Left lung (tissue), 10 donors: Measurements from ENCODE around the gene GNLY. TPM values are rescaled to one million over a fixed set of nuclear protein-coding genes. Genes with fewer than 3 reads are reported as not detected.

Experiments
- ATAC-seq: fragments of 200-7000 bp; cut with Tn5 transposase; one replicate; pipeline ENCODE4 v1.9.1; 2020; ENCODE audit warnings: moderate library complexity
- DNase-seq, 4 donors: peaks; one replicate each; pipeline ENCODE4 v3.0.0-alpha.2; 2013 to 2020
- H3K27ac ChIP-seq, 2 donors: fragments of 200-600 bp; sonication (generic) in 1 of 2; one replicate each; pipeline versions ENCODE4 v1.5.0 to v1.8.0; 2020 to 2021
- H3K27me3 ChIP-seq, 2 donors: fragments of 200-600 bp; sonication (generic) in 1 of 2; one replicate each; pipeline versions ENCODE4 v1.5.0 to v1.8.0; 2020 to 2021
- H3K36me3 ChIP-seq, 2 donors: fragments of 200-600 bp; sonication (generic) in 1 of 2; one replicate each; pipeline versions ENCODE4 v1.5.0 to v1.8.0; 2020 to 2021
- H3K4me1 ChIP-seq, 2 donors: fragments of 200-600 bp; one replicate each; pipeline ENCODE4 v1.8.0; 2021
- H3K4me3 ChIP-seq, 2 donors: fragments of 200-600 bp; sonication (generic) in 1 of 2; one replicate each; pipeline versions ENCODE4 v1.5.0 to v1.8.0; 2020 to 2021; ENCODE audit warnings: mild to moderate bottlenecking in 1 of 2
- H3K9me3 ChIP-seq, 2 donors: fragments of 200-600 bp; sonication (generic) in 1 of 2; one replicate each; pipeline versions ENCODE4 v1.5.0 to v1.8.0; 2020 to 2021
- intact Hi-C, 2 donors: fragments of 100-400 bp; cut with DNase I; formaldehyde crosslinking; loops; one replicate each; pipeline versions ENCODE4 v1.11.2 to v1.14.2; 2022
- polyA plus RNA-seq, 6 donors: library from polyadenylated mRNA; unstranded; fragments of 120-200 nt; gene quantifications; one replicate each; pipeline ENCODE4 v1.2.1, GENCODE V29; 2013; ENCODE audit not compliant: insufficient read length in 6 of 6
- total RNA-seq, 2 donors: library from RNA; stranded (reverse); fragmentation: NEBNext Ultra II Directional; extraction: Animal tissue kit (Norgen Biotek cat#: 25700); gene quantifications; one replicate each; pipeline ENCODE4 v1.2.1, GENCODE V29; 2021
- TF ChIP-seq, protein P1 (sequence below), 2 donors: fragments of 200-600 bp; sonication (generic) in 1 of 2; IDR thresholded peaks; one replicate each; pipeline versions ENCODE4 v1.5.0 to v1.8.0; 2021; ENCODE audit warnings: antibody characterized with exemption in 2 of 2
- donor health status: DM: no; HTN: yes; CAD: no.
- donor health status: DM: no; HTN: no; CAD: no.

The GNLY gene
- total and polyA plus RNA-seq, 8 donors, result 0.90 to 10.5 (median 2.2) TPM

DNA sequence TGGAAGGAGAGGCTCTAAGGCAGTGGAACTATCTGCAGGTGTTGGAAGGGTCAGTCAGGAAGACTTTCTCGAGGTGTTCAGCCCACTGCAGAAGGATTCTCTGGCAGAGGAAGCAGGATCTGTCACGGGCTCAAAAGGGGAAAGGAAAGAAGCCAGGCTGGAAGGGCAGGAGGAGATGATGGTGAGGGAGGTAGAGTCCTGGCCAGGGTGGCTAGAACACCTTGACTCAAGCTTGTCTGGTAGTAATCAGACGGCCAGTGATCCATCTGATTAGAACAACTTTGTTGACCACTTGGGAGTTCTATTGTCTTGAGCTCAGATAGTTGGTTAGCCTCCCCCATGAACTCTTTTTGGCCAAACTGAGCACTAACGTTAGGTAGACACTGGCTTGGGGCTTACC lies 49.9 kb downstream of the GNLY start:
- no peak overlapping the region for H3K4me3 ChIP-seq
- no peak overlapping the region for H3K27ac ChIP-seq
- H3K27me3 ChIP-seq, result no peaks in the 10 kb centered on the region
- no peaks in the 10 kb centered on the region for H3K9me3 ChIP-seq
- intact Hi-C loops, result no loop called here
- DNase-seq, result no peak
- TF ChIP-seq, protein P1, sequence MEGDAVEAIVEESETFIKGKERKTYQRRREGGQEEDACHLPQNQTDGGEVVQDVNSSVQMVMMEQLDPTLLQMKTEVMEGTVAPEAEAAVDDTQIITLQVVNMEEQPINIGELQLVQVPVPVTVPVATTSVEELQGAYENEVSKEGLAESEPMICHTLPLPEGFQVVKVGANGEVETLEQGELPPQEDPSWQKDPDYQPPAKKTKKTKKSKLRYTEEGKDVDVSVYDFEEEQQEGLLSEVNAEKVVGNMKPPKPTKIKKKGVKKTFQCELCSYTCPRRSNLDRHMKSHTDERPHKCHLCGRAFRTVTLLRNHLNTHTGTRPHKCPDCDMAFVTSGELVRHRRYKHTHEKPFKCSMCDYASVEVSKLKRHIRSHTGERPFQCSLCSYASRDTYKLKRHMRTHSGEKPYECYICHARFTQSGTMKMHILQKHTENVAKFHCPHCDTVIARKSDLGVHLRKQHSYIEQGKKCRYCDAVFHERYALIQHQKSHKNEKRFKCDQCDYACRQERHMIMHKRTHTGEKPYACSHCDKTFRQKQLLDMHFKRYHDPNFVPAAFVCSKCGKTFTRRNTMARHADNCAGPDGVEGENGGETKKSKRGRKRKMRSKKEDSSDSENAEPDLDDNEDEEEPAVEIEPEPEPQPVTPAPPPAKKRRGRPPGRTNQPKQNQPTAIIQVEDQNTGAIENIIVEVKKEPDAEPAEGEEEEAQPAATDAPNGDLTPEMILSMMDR (IDR thresholded peaks at IDR 0.05), result no peak
- no peaks in the 10 kb centered on the region for H3K36me3 ChIP-seq
- no peak for ATAC-seq
- H3K4me1 ChIP-seq, result peaks cover 37 to 61% of the 10 kb centered on the region in 2 donors

DNA sequence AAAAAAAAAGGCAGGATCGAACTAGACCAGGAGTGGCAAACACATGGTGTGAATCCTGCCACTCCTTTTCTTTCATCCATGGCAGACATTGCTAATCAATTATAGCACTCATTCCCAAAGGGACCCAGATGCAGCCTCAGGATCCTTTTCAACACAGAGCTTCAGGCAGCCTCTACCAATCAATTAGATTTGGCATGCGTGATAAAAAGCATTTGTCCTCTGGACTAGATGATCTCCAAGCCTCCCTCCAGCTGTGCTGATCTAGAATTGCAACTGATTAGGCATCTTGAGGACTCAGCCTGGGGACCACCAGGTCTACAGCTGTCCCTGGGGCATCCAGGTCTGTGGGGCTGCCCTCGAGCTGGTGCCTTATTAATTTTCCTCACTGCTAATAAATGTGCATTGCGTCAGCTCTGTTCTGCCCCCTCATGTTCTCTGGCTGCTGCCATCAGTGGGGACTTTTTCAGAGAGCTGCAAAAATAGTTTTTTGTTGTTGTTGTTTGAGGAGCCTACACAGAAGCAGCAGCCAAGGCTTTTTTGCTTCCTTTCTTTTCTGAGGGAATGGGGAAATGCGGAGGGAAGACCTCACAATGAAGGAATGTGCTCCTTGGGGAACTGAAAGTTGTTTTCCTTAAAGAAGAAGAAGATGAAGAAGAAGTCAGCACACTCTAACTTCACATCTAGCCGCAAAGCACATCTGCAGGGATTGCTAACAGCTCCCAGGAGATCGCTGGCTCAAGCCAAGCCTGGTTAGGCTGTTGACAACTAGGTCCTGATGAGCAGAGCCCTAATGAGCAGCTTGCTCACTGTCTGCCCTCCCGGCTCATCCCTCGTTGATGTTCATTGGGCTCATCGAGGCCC lies 50.8 kb downstream of the GNLY start:
- no peaks in the 10 kb centered on the region for H3K36me3 ChIP-seq
- DNase-seq (peak in 1 of 4 donors; percentile 52), ATAC-seq (no peak)
- no peaks in the 10 kb centered on the region for H3K9me3 ChIP-seq
- H3K4me1 ChIP-seq, result peaks cover 37 to 67% of the 10 kb centered on the region in 2 donors
- TF ChIP-seq, protein P1 (IDR thresholded peaks at IDR 0.05), result no peak
- H3K27me3 ChIP-seq, result no peaks in the 10 kb centered on the region
- no peak overlapping the region for H3K4me3 ChIP-seq
- intact Hi-C loops, result no loop called here
- peak overlapping the region; percentile 5 to 48 for H3K27ac ChIP-seq

DNA sequence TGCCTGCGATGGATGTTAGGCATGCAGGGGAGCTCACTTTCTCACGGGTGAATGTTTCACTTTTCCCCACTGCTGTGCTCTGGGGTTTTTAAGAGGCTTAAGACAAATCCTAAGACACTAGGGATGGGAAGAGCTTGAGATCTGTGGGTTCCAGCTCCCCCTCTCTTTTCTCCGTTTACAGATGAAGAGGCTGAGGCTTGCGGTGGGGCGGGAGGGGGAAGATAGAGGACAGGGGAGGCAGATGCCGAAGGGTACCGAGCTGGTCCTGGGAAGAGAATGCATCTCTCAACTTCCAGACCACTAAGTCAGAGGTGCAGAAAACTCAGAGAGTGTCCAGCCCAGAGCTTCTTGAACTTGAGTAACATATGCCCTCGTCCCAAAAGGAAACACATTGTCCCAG lies 51.5 kb downstream of the GNLY start:
- Histone ChIP-seq H3K4me1 (peaks cover 38 to 71% of the 10 kb centered on the region in 2 donors), H3K27me3 (peaks cover 0 to 1% of the 10 kb centered on the region in 2 donors), H3K27ac (peak overlapping the region in 1 of 2 donors; percentile 48), H3K9me3 (no peaks in the 10 kb centered on the region), H3K4me3 (no peak overlapping the region), H3K36me3 (no peaks in the 10 kb centered on the region)
- TF ChIP-seq, protein P1 (IDR thresholded peaks at IDR 0.05), result no peak
- intact Hi-C loops, result no loop called here
- no peak for ATAC-seq
- DNase-seq, result no peak

DNA sequence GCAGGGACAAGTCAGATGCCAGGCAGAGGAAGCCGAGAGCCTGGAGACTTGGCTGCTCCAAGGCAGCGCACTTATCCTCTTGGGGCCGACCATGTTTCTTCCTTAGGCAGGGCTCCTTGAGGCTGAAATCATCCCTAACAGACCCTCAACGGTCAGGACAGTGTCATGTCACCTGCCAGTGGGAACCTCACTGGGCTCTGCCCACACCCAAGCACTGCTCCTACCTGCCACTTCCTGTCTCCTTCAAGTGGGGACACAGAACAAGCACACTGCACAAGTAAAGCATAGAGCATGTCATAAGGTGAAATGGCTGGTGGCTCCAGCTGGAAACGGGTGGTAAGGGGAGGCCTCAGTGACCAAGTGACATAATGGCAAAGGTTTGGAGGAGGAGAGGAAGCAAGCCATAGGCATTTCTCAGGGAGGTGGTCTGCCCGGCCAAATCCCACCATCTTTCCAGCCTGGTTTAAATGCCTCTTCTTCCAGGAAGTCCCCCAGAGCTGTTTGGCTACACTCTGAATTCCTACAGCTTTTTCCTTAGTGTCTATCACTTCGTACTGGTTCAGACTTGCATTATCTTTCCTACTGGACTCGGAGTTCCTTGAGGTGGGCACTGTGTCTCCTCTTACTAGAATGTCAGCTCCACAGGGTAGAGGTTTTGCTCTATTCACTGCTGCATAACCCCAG lies 52.3 kb downstream of the GNLY start:
- H3K27ac ChIP-seq, result no peak overlapping the region
- ATAC-seq (no peak), DNase-seq (no peak)
- H3K4me3 ChIP-seq, result no peak overlapping the region
- H3K27me3 ChIP-seq, result peaks cover 0 to 10% of the 10 kb centered on the region in 2 donors
- no peaks in the 10 kb centered on the region for H3K36me3 ChIP-seq
- TF ChIP-seq, protein P1 (IDR thresholded peaks at IDR 0.05), result no peak
- H3K4me1 ChIP-seq, result peaks cover 36 to 73% of the 10 kb centered on the region in 2 donors
- intact Hi-C loops, result no loop called here
- no peaks in the 10 kb centered on the region for H3K9me3 ChIP-seq

DNA sequence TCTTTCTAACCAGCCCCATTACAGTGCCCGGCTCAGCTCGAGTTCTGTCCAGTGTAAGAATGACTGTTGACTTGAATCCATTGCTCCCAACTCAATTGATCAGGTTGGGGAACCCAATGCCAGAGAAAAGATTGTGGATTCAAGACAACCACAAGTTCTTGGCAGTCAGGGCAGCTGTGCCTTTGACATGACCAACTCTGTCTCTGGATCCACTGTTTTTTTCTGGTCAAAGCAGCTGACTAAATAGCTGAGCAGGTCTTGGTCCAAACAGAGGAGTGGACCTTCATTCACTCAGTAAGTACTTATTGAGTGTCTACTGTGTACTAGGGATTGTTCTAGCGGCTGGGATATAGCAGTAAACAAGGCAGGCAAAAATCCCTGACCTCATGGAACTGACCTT lies 53.3 kb downstream of the GNLY start:
- TF ChIP-seq, protein P1 (IDR thresholded peaks at IDR 0.05), result no peak
- ATAC-seq, result no peak
- Histone ChIP-seq H3K4me1 (peaks cover 27 to 71% of the 10 kb centered on the region in 2 donors), H3K27me3 (peaks cover 0 to 19% of the 10 kb centered on the region in 2 donors), H3K36me3 (no peaks in the 10 kb centered on the region), H3K4me3 (no peak overlapping the region), H3K9me3 (no peaks in the 10 kb centered on the region), H3K27ac (no peak overlapping the region)
- intact Hi-C loops, result no loop called here
- no peak for DNase-seq
